WTC11 (cell line): Measurements from ENCODE around the gene CAMK1G. TPM values are rescaled to one million over a fixed set of nuclear protein-coding genes. Genes with fewer than 3 reads are reported as not detected.

ENCODE experiments used
- ATAC-seq: fragments of 200-7000 bp; cut with Tn5 transposase; 2 replicates; pipeline ENCODE4 v1.10.0; 2021; ENCODE audit warnings: mild to moderate bottlenecking, moderate library complexity
- CTCF ChIA-PET: fragments of 300-600 bp; sonication (Branson Sonifier 250); formaldehyde crosslinking; loops from one replicate; lab custom pipeline; 2021; ENCODE audit warnings: antibody characterized with exemption; lab: Charles Lee
- POLR2A ChIA-PET: fragments of 350-600 bp; sonication (Branson Sonifier 250); formaldehyde crosslinking; loops from one replicate; lab custom pipeline; 2021; ENCODE audit warnings: antibody characterized with exemption; lab: Charles Lee
- DNase-seq: peaks from one replicate; pipeline ENCODE4 v3.0.0; 2021; ENCODE audit warnings: low spot score
- H3K27ac Mint-ChIP-seq: 2 replicates; pipeline ENCODE4 v1.8.0; 2021; ENCODE audit warnings: mixed read lengths
- H3K27me3 Mint-ChIP-seq: 2 replicates; pipeline ENCODE4 v1.8.0; 2021; ENCODE audit warnings: low read depth, mild to moderate bottlenecking, moderate library complexity, mixed read lengths
- H3K36me3 Mint-ChIP-seq: 2 replicates; pipeline ENCODE4 v1.8.0; 2021; ENCODE audit warnings: mixed read lengths
- H3K4me1 Mint-ChIP-seq: 2 replicates; pipeline ENCODE4 v1.8.0; 2022; ENCODE audit warnings: mixed read lengths
- H3K4me3 Mint-ChIP-seq: 2 replicates; pipeline ENCODE4 v1.8.0; 2021; ENCODE audit warnings: mild to moderate bottlenecking, moderate library complexity, mixed read lengths
- H3K9me3 Mint-ChIP-seq: 2 replicates; pipeline ENCODE4 v1.8.0; 2021; ENCODE audit warnings: mixed read lengths
- E2F1 ChIP-seq: sonication (generic); formaldehyde crosslinking; IDR thresholded peaks from 2 replicates; pipeline ENCODE4 v1.8.0; 2022; ENCODE audit warnings: mild to moderate bottlenecking, missing genetic modification reagents
- E2F4 ChIP-seq: sonication (generic); formaldehyde crosslinking; IDR thresholded peaks from 2 replicates; pipeline ENCODE4 v1.8.1; 2022; ENCODE audit warnings: low read depth, mild to moderate bottlenecking, moderate library complexity, missing genetic modification reagents, borderline replicate concordance
- GRHL2 ChIP-seq: fragments of 250-450 bp; sonication (Bioruptor Pico); IDR thresholded peaks from 2 replicates; pipeline ENCODE4 v1.8.0; 2022; ENCODE audit warnings: mild to moderate bottlenecking, moderate library complexity; ENCODE audit not compliant: insufficient replicate concordance, severe bottlenecking
- GTF2I ChIP-seq: fragments of 250-450 bp; sonication (Bioruptor Pico); conservative IDR thresholded peaks from 2 replicates; pipeline ENCODE4 v1.4.0; 2021; ENCODE audit warnings: mild to moderate bottlenecking
- MYBL2 ChIP-seq: sonication (generic); formaldehyde crosslinking; IDR thresholded peaks from 2 replicates; pipeline ENCODE4 v1.8.1; 2023; ENCODE audit warnings: mild to moderate bottlenecking, moderate library complexity, missing genetic modification reagents
- NR3C1 ChIP-seq: sonication (generic); formaldehyde crosslinking; conservative IDR thresholded peaks from 2 replicates; pipeline ENCODE4 v1.8.1; 2023; ENCODE audit warnings: low read depth, mild to moderate bottlenecking, missing genetic modification reagents
- SMAD3 ChIP-seq: sonication (generic); formaldehyde crosslinking; IDR thresholded peaks from 2 replicates; pipeline ENCODE4 v1.8.0; 2022; ENCODE audit warnings: missing genetic modification reagents, mild to moderate bottlenecking, borderline replicate concordance
- USF1 ChIP-seq: sonication (generic); formaldehyde crosslinking; IDR thresholded peaks from 2 replicates; pipeline ENCODE4 v1.8.0; 2022; ENCODE audit warnings: mild to moderate bottlenecking, missing genetic modification reagents
- ZSCAN18 ChIP-seq: fragments of 250-450 bp; sonication (Bioruptor Pico); IDR thresholded peaks from 2 replicates; pipeline ENCODE4 v2.1.2; 2022; ENCODE audit warnings: mild to moderate bottlenecking, moderate library complexity
- total RNA-seq: library from RNA; stranded (reverse); gene quantifications from 3 replicates; pipeline ENCODE4 v1.2.3, GENCODE V29; 2021
- TF ChIP-seq, protein P1 (sequence below): sonication (generic); formaldehyde crosslinking; IDR thresholded peaks from 2 replicates; pipeline ENCODE4 v1.8.1; 2022; ENCODE audit warnings: low read depth, missing genetic modification reagents, borderline replicate concordance
- TF ChIP-seq, protein P2 (sequence below): sonication (generic); formaldehyde crosslinking; IDR thresholded peaks from 2 replicates; pipeline ENCODE4 v1.8.1; 2023; ENCODE audit warnings: mild to moderate bottlenecking, moderate library complexity, missing genetic modification reagents
- TF ChIP-seq, protein P3 (sequence below): sonication (generic); formaldehyde crosslinking; conservative IDR thresholded peaks from 2 replicates; pipeline ENCODE4 v1.8.1; 2022; ENCODE audit warnings: mild to moderate bottlenecking, missing genetic modification reagents

The CAMK1G gene
- total RNA-seq, 1 experiment from 2014 or later, result 0.28 TPM

DNA sequence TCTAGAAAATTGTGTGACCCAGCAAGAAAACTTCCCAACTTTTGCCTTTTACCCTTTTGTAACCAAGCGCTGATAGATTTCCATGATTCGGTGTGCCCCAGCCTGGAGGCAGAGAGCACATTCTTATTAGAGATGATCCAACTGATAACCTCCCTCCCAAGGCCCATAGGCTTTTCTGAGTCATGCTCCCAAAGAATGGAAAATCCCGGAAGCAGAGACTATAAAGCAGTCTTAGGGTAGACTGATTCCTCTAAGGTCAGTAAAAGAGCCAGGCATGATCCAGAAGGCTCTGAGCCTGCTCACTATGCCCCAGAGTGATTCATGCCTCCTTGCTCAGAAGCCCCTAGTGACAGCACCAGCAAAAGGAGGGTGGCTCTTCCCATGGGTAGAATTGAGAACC lies 4.3 kb downstream of the CAMK1G start:
- Mint-ChIP-seq H3K27me3 (no peaks in the 10 kb centered on the region; the same call in 1 of the 2 replicates), H3K9me3 (peaks cover 6% of the 10 kb centered on the region), H3K27ac (no peak overlapping the region), H3K36me3 (no peaks in the 10 kb centered on the region), H3K4me1 (no peaks in the 10 kb centered on the region; the same call in 1 of the 2 replicates), H3K4me3 (no peak overlapping the region)
- ChIA-PET CTCF (interaction anchor here (3.4 to 4.7 kb wide), 2 partner anchors 11 to 18 kb away, joined by 14 to 38 read pairs; no protein-coding TSS in a partner anchor), POLR2A (no interaction called here)
- TF ChIP-seq NR3C1 (no peak), ZSCAN18 (CRISPR knock-in tag) (no peak), GTF2I (no peak), E2F1 (no peak), E2F4 (no peak), SMAD3 (CRISPR knock-in tag) (no peak), USF1 (CRISPR knock-in tag) (no peak), GRHL2 (CRISPR knock-in tag) (no peak)
- TF ChIP-seq, protein P1, sequence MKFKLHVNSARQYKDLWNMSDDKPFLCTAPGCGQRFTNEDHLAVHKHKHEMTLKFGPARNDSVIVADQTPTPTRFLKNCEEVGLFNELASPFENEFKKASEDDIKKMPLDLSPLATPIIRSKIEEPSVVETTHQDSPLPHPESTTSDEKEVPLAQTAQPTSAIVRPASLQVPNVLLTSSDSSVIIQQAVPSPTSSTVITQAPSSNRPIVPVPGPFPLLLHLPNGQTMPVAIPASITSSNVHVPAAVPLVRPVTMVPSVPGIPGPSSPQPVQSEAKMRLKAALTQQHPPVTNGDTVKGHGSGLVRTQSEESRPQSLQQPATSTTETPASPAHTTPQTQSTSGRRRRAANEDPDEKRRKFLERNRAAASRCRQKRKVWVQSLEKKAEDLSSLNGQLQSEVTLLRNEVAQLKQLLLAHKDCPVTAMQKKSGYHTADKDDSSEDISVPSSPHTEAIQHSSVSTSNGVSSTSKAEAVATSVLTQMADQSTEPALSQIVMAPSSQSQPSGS, result no peak
- TF ChIP-seq, protein P2, sequence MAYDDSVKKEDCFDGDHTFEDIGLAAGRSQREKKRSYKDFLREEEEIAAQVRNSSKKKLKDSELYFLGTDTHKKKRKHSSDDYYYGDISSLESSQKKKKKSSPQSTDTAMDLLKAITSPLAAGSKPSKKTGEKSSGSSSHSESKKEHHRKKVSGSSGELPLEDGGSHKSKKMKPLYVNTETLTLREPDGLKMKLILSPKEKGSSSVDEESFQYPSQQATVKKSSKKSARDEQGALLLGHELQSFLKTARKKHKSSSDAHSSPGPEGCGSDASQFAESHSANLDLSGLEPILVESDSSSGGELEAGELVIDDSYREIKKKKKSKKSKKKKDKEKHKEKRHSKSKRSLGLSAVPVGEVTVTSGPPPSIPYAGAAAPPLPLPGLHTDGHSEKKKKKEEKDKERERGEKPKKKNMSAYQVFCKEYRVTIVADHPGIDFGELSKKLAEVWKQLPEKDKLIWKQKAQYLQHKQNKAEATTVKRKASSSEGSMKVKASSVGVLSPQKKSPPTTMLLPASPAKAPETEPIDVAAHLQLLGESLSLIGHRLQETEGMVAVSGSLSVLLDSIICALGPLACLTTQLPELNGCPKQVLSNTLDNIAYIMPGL (CRISPR knock-in tag), result no peak
- TF ChIP-seq, protein P3, sequence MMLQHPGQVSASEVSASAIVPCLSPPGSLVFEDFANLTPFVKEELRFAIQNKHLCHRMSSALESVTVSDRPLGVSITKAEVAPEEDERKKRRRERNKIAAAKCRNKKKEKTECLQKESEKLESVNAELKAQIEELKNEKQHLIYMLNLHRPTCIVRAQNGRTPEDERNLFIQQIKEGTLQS (CRISPR knock-in tag), result no peak
- DNase-seq (no peak), ATAC-seq (no peak)

DNA sequence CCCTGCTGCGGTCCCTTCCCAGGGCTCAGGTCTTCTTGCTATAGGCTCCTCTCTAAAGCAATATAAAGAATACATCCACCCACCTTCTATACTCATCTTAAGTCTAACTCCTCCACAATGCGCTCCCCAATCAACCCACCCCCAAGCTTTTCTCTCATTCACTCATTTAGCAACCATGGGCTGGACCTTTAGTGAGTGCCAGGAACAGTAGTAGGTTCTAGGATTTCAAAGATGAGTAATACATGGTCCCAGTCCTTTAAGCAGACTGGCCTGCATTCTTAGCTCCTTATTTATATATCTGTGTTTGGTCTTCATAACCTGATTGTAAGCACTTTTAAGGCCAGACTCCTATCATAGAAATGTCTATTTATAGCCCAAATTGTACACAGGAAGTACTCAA lies 5.9 kb downstream of the CAMK1G start:
- ChIA-PET POLR2A (interaction anchor here (0.7 kb wide), 1 partner anchor 28 kb away, joined by 3 read pairs; no protein-coding TSS in a partner anchor), CTCF (interaction anchor here (0.5 to 5.2 kb wide), 14 partner anchors 13 to 1338 kb away, joined by 3 to 76 read pairs (median 6); partner anchors contain the start of gene LAMB3)
- Mint-ChIP-seq H3K4me3 (no peak overlapping the region), H3K27me3 (no peaks in the 10 kb centered on the region; the same call in 1 of the 2 replicates), H3K9me3 (peaks cover 6% of the 10 kb centered on the region), H3K27ac (no peak overlapping the region)
- no peak for ATAC-seq
- TF ChIP-seq MYBL2 (CRISPR knock-in tag) (no peak), USF1 (CRISPR knock-in tag) (no peak)
- TF ChIP-seq, all 79 proteins: peak for 0
- Mint-ChIP-seq H3K36me3 (no peaks in the 10 kb centered on the region), H3K4me1 (no peaks in the 10 kb centered on the region; the same call in 1 of the 2 replicates)
- no peak for DNase-seq
